GM18520 (cell line): ENCODE measurements around the gene ACP5.
"Not testable (repeated sequence)": the region's sequence is repeated elsewhere in the genome, so short reads cannot be mapped to it uniquely, and the experiment has no call there.

Source experiments
- ATAC-seq: cut with Tn5 transposase; IDR thresholded peaks from one replicate; pipeline ENCODE4 v1.9.1; 2021; ENCODE audit not compliant: unreplicated experiment

The ACP5 gene

GRCh38 chr19:11577451-11578257 lies at the start of gene ACP5:
ACP5 (minus strand) TSS chr19:11577645; CDS start chr19:11577317, 328 bp downstream.
- ATAC-seq, result no peak

GRCh38 chr19:11626252-11626651 lies 48.8 kb upstream of the ACP5 start:
- ATAC-seq, result no peak

GRCh38 chr19:11624069-11624463 lies 46.6 kb upstream of the ACP5 start:
- no peak for ATAC-seq

GRCh38 chr19:11622401-11622800 lies 45.0 kb upstream of the ACP5 start:
- not testable (repeated sequence) for ATAC-seq

GRCh38 chr19:11620553-11620952 lies 43.1 kb upstream of the ACP5 start:
- ATAC-seq, result no peak

GRCh38 chr19:11617180-11618062 lies 40.0 kb upstream of the ACP5 start:
- no peak for ATAC-seq

GRCh38 chr19:11612816-11613511 lies 35.5 kb upstream of the ACP5 start:
- no peak for ATAC-seq

GRCh38 chr19:11611730-11612129 lies 34.3 kb upstream of the ACP5 start:
- ATAC-seq, result no peak

GRCh38 chr19:11606484-11606883 lies 29.0 kb upstream of the ACP5 start:
- ATAC-seq, result no peak

- ATAC-seq, result not testable (repeated sequence)
Measured at GRCh38 chr19:11599704-11600103, 22.3 kb upstream of the ACP5 start.

GRCh38 chr19:11598746-11599145 lies 21.3 kb upstream of the ACP5 start:
- ATAC-seq, result no peak

- no peak for ATAC-seq
Measured at GRCh38 chr19:11598103-11598483, 20.6 kb upstream of the ACP5 start.

- ATAC-seq, result peak; percentile 97
Measured at GRCh38 chr19:11597202-11598102, 20.0 kb upstream of the ACP5 start, which contains the start of gene ZNF627. ZNF627 (plus strand) TSS chr19:11597483; CDS start chr19:11597628, 145 bp downstream.

GRCh38 chr19:11596156-11596555 lies 18.7 kb upstream of the ACP5 start:
- ATAC-seq, result no peak

GRCh38 chr19:11594084-11594483 lies 16.6 kb upstream of the ACP5 start:
- no peak for ATAC-seq

GRCh38 chr19:11587975-11588631 lies 10.7 kb upstream of the ACP5 start:
- no peak for ATAC-seq

- no peak for ATAC-seq
Measured at GRCh38 chr19:11587302-11587974, 10.0 kb upstream of the ACP5 start.

- ATAC-seq, result no peak
Measured at GRCh38 chr19:11586331-11586730, 8.9 kb upstream of the ACP5 start.

- peak; percentile 72 for ATAC-seq
Measured at GRCh38 chr19:11581740-11582139, 4.3 kb upstream of the ACP5 start.
